ENCODE results near the gene GORASP2. TPM values are rescaled to one million over a fixed set of nuclear protein-coding genes. Genes with fewer than 3 reads are reported as not detected.

Gene GORASP2
- total RNA-seq, 1 experiment from 2014 or later: 97.7 TPM

DNA sequence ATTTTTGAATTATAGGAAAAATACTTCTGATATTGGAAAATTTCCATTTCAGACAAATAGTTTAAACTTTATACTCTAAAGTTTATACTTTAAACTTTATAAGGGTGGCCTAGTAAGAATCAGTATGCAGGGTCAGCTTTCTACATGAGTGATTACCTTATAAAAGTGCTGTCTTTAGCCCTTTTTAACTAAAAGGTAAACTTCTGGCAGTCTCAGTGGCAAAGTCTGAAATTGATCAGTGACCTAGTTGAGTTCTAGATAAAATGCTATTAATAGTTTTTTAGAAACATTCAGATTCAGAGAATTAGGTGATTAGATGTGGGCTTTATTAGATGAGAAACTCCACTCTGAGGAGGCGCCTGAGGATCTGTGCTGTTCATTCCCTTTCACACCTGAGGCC lies 15.5 kb downstream of the GORASP2 start:
- no peak overlapping the region for H3T11ph ChIP-seq (ENCODE audit: low read length)
- Mint-ChIP-seq H3K27me3 (ENCODE audit: low read depth) (no peaks in the 10 kb centered on the region), H3K4me1 (peaks cover 9 to 17% of the 10 kb centered on the region in 2 experiments; a peak in 3 of 4 replicates), H3K9me3 (no peaks in the 10 kb centered on the region), H3K4me3 (no peak overlapping the region), H3K27ac (no peak overlapping the region), H3K36me3 (ENCODE audit: insufficient read depth in 1 of 3, low read depth in 3 of 3) (peaks cover 3 to 11% (median 3%) of the 10 kb centered on the region in 3 experiments; a peak in 6 of 7 replicates)
- no CpG with 5 or more reads among the region's 1 CpG for WGBS (ENCODE audit: extremely low coverage, insufficient read length, low lambda C conversion rate)
- no peak overlapping the region for H2BK5ac ChIP-seq (ENCODE audit: insufficient read length, low read length)
- H2BK12ac ChIP-seq (ENCODE audit: insufficient read length, low read depth, low read length): no peak overlapping the region
- H3K27me3 ChIP-seq (ENCODE audit: insufficient read depth, low read length): no peaks in the 10 kb centered on the region
- TF ChIP-seq, protein P1, sequence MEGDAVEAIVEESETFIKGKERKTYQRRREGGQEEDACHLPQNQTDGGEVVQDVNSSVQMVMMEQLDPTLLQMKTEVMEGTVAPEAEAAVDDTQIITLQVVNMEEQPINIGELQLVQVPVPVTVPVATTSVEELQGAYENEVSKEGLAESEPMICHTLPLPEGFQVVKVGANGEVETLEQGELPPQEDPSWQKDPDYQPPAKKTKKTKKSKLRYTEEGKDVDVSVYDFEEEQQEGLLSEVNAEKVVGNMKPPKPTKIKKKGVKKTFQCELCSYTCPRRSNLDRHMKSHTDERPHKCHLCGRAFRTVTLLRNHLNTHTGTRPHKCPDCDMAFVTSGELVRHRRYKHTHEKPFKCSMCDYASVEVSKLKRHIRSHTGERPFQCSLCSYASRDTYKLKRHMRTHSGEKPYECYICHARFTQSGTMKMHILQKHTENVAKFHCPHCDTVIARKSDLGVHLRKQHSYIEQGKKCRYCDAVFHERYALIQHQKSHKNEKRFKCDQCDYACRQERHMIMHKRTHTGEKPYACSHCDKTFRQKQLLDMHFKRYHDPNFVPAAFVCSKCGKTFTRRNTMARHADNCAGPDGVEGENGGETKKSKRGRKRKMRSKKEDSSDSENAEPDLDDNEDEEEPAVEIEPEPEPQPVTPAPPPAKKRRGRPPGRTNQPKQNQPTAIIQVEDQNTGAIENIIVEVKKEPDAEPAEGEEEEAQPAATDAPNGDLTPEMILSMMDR (conservative IDR thresholded peaks at IDR 0.05): no peak
- H3K79me2 ChIP-seq (ENCODE audit: insufficient read depth, low read length): peaks cover 27% of the 10 kb centered on the region; the same call in 1 of the 2 replicates
- H2BK120ac ChIP-seq (ENCODE audit: low read depth, low read length, poor library complexity, severe bottlenecking): no peak overlapping the region
- H2BK15ac ChIP-seq (ENCODE audit: low read depth, low read length): no peak overlapping the region
- H4K20me1 ChIP-seq (ENCODE audit: control insufficient read depth, insufficient read depth, insufficient read length): no peaks in the 10 kb centered on the region
- no peak for DNase-seq
- no peak overlapping the region for H2BK20ac ChIP-seq (ENCODE audit: low read depth, low read length, poor library complexity, severe bottlenecking)
- H3K4ac ChIP-seq (ENCODE audit: low read depth, low read length): no peak overlapping the region
- H4K91ac ChIP-seq (ENCODE audit: insufficient read length, low read depth, low read length): no peak overlapping the region
- H4K8ac ChIP-seq (replicated peaks; ENCODE audit: insufficient read length, low read depth, low read length): no peak overlapping the region
- no peak overlapping the region for H3K14ac ChIP-seq (ENCODE audit: insufficient read depth, low read length)
- H4K5ac ChIP-seq (ENCODE audit: insufficient read length, low read depth, low read length): no peak overlapping the region
- H3K18ac ChIP-seq (ENCODE audit: insufficient read length, low read depth, low read length): no peak overlapping the region
- H3K79me1 ChIP-seq (ENCODE audit: insufficient read depth, low read depth, low read length, poor library complexity, severe bottlenecking): peaks cover 12% of the 10 kb centered on the region
- H3K23me2 ChIP-seq (ENCODE audit: insufficient read length, low read depth, low read length, poor library complexity, severe bottlenecking): no peaks in the 10 kb centered on the region
- no peak overlapping the region for H3K27ac ChIP-seq (ENCODE audit: insufficient read length, low read depth, low read length)
- H2AFZ ChIP-seq (ENCODE audit: low read length): no peak overlapping the region
- no peaks in the 10 kb centered on the region for H3K9me3 ChIP-seq (ENCODE audit: control insufficient read depth, low read depth, low read length)
- H3K4me2 ChIP-seq (ENCODE audit: insufficient read depth, insufficient read length, low read length): no peak overlapping the region
- H3K4me1 ChIP-seq (ENCODE audit: insufficient read depth, low read length): no peaks in the 10 kb centered on the region; the same call in 1 of the 2 replicates
- H3K9ac ChIP-seq (ENCODE audit: extremely low read depth, insufficient read length, low read length): no peak overlapping the region
- no peak overlapping the region for H3K23ac ChIP-seq (ENCODE audit: insufficient read length, low read depth, low read length)
- no peak overlapping the region for H3K56ac ChIP-seq (ENCODE audit: insufficient read length, low read depth, low read length)
- H2AK5ac ChIP-seq (ENCODE audit: insufficient read length, low read length): no peak overlapping the region

Data from H9 (cell line).